H9 (cell line): ENCODE results near the gene COL23A1. TPM values are rescaled to one million over a fixed set of nuclear protein-coding genes. Genes with fewer than 3 reads are reported as not detected.

Source experiments
- DNase-seq: peaks from one replicate; pipeline ENCODE4 v3.0.0-alpha.2; 2017
- H2AFZ ChIP-seq: one replicate; pipeline ENCODE4 v1.6.1; 2013; ENCODE audit warnings: mild to moderate bottlenecking, low read length, control low read depth, moderate library complexity
- H2AK5ac ChIP-seq: 2 replicates; pipeline ENCODE4 v1.6.1; 2013; ENCODE audit warnings: low read length, control low read depth, mixed read lengths; ENCODE audit not compliant: insufficient read length
- H2BK120ac ChIP-seq: one replicate; pipeline ENCODE4 v1.6.1; 2013; ENCODE audit warnings: low read depth, mild to moderate bottlenecking, low read length, control low read depth, inconsistent platforms; ENCODE audit not compliant: poor library complexity, severe bottlenecking
- H2BK12ac ChIP-seq: 2 replicates; pipeline ENCODE4 v1.6.1; 2013; ENCODE audit warnings: low read length, control low read depth, mixed read lengths, low read depth; ENCODE audit not compliant: insufficient read length
- H2BK15ac ChIP-seq: 2 replicates; pipeline ENCODE4 v1.6.1; 2013; ENCODE audit warnings: low read depth, low read length, control low read depth
- H2BK20ac ChIP-seq: one replicate; pipeline ENCODE4 v1.6.1; 2013; ENCODE audit warnings: low read depth, mild to moderate bottlenecking, low read length, control low read depth, inconsistent platforms; ENCODE audit not compliant: poor library complexity, severe bottlenecking
- H2BK5ac ChIP-seq: 2 replicates; pipeline ENCODE4 v1.6.1; 2013; ENCODE audit warnings: low read length, control low read depth, mixed read lengths; ENCODE audit not compliant: insufficient read length
- H3K14ac ChIP-seq: 2 replicates; pipeline ENCODE4 v1.6.1; 2013; ENCODE audit warnings: low read length, control low read depth; ENCODE audit not compliant: insufficient read depth
- H3K18ac ChIP-seq: 2 replicates; pipeline ENCODE4 v1.6.1; 2013; ENCODE audit warnings: low read depth, mild to moderate bottlenecking, mixed read lengths, low read length, control low read depth; ENCODE audit not compliant: insufficient read length
- H3K23ac ChIP-seq: 2 replicates; pipeline ENCODE4 v1.6.1; 2013; ENCODE audit warnings: low read length, control low read depth, mixed read lengths, low read depth; ENCODE audit not compliant: insufficient read length
- H3K23me2 ChIP-seq: 2 replicates; pipeline ENCODE4 v1.6.1; 2013; ENCODE audit warnings: low read depth, mild to moderate bottlenecking, mixed read lengths, low read length, control low read depth; ENCODE audit not compliant: insufficient read length, poor library complexity, severe bottlenecking
- H3K27ac ChIP-seq: 2 replicates; pipeline ENCODE4 v1.5.1; 2013; ENCODE audit warnings: low read length, control low read depth, mixed read lengths, low read depth; ENCODE audit not compliant: insufficient read length
- H3K27me3 ChIP-seq: 2 replicates; pipeline ENCODE4 v1.6.1; 2013; ENCODE audit warnings: low read length, control low read depth, inconsistent platforms; ENCODE audit not compliant: insufficient read depth
- H3K4ac ChIP-seq: 2 replicates; pipeline ENCODE4 v1.6.1; 2013; ENCODE audit warnings: low read depth, mild to moderate bottlenecking, control low read depth, inconsistent platforms, low read length, moderate library complexity
- H3K4me1 ChIP-seq: 2 replicates; pipeline ENCODE4 v1.6.1; 2013; ENCODE audit warnings: low read length, control low read depth, inconsistent platforms; ENCODE audit not compliant: insufficient read depth
- H3K4me2 ChIP-seq: 2 replicates; pipeline ENCODE4 v1.6.1; 2013; ENCODE audit warnings: low read length, control low read depth, mixed read lengths; ENCODE audit not compliant: insufficient read length, insufficient read depth
- H3K56ac ChIP-seq: 2 replicates; pipeline ENCODE4 v1.6.1; 2013; ENCODE audit warnings: low read depth, mild to moderate bottlenecking, mixed read lengths, low read length, control low read depth; ENCODE audit not compliant: insufficient read length
- H3K79me1 ChIP-seq: 2 replicates; pipeline ENCODE4 v1.6.1; 2013; ENCODE audit warnings: low read depth, mild to moderate bottlenecking, moderate library complexity, low read length, control low read depth, inconsistent platforms; ENCODE audit not compliant: insufficient read depth, poor library complexity, severe bottlenecking
- H3K79me2 ChIP-seq: 2 replicates; pipeline ENCODE4 v1.6.1; 2013; ENCODE audit warnings: low read length, control low read depth, inconsistent platforms; ENCODE audit not compliant: insufficient read depth
- H3K9ac ChIP-seq: 2 replicates; pipeline ENCODE4 v1.6.1; 2013; ENCODE audit warnings: low read length, control low read depth, mixed read lengths; ENCODE audit not compliant: insufficient read length; ENCODE audit errors: extremely low read depth
- H3K9me3 ChIP-seq: one replicate; pipeline ENCODE4 v1.6.1; 2013; ENCODE audit warnings: low read depth, low read length, inconsistent platforms; ENCODE audit not compliant: control insufficient read depth
- H3T11ph ChIP-seq: one replicate; pipeline ENCODE4 v1.6.1; 2013; ENCODE audit warnings: mild to moderate bottlenecking, low read length, control low read depth, inconsistent platforms
- H4K20me1 ChIP-seq: one replicate; pipeline ENCODE4 v1.6.1; 2013; ENCODE audit not compliant: control insufficient read depth, insufficient read length, insufficient read depth
- H4K5ac ChIP-seq: 2 replicates; pipeline ENCODE4 v1.6.1; 2013; ENCODE audit warnings: low read depth, mild to moderate bottlenecking, mixed read lengths, low read length, control low read depth; ENCODE audit not compliant: insufficient read length
- H4K8ac ChIP-seq: replicated peaks from 2 replicates; pipeline ENCODE4 v1.6.1; 2013; ENCODE audit warnings: low read length, control low read depth, mixed read lengths, low read depth; ENCODE audit not compliant: insufficient read length
- H4K91ac ChIP-seq: 2 replicates; pipeline ENCODE4 v1.6.1; 2013; ENCODE audit warnings: low read depth, mild to moderate bottlenecking, moderate library complexity, mixed read lengths, low read length, control low read depth; ENCODE audit not compliant: insufficient read length
- H3K27ac Mint-ChIP-seq, 3 experiments: 2 replicates in 2 of 3; 3 replicates in 1 of 3; pipeline ENCODE4 v1.8.0; 2020 to 2021; ENCODE audit warnings: mixed read lengths in 3 of 3, mild to moderate bottlenecking in 1 of 3, moderate library complexity in 1 of 3
- H3K27me3 Mint-ChIP-seq: 2 replicates; pipeline ENCODE4 v1.8.0; 2021; ENCODE audit warnings: low read depth, mild to moderate bottlenecking, moderate library complexity, mixed read lengths
- H3K36me3 Mint-ChIP-seq, 3 experiments: 2 replicates in 2 of 3; 3 replicates in 1 of 3; pipeline ENCODE4 v1.8.0; 2020 to 2021; ENCODE audit warnings: low read depth in 3 of 3, mixed read lengths in 3 of 3; ENCODE audit not compliant: insufficient read depth in 1 of 3
- H3K4me1 Mint-ChIP-seq, 2 experiments: 2 replicates each; pipeline ENCODE4 v1.8.0; 2020; ENCODE audit warnings: mixed read lengths in 2 of 2
- H3K4me3 Mint-ChIP-seq, 2 experiments: 2 replicates in 1 of 2; 3 replicates in 1 of 2; pipeline ENCODE4 v1.8.0; 2020 to 2021; ENCODE audit warnings: mild to moderate bottlenecking in 2 of 2, mixed read lengths in 2 of 2, moderate library complexity in 1 of 2
- H3K9me3 Mint-ChIP-seq, 2 experiments: 2 replicates in 1 of 2; 3 replicates in 1 of 2; pipeline ENCODE4 v1.8.0; 2020; ENCODE audit warnings: mild to moderate bottlenecking in 2 of 2, mixed read lengths in 2 of 2, moderate library complexity in 1 of 2
- WGBS: extraction: QIAGEN DNeasy Blood & Tissue Kit; methylation state at CpG from one replicate; pipeline ENCODE4 v1.1.7; 2013; ENCODE audit warnings: missing lambda C conversion rate, low lambda C conversion rate, mixed read lengths; ENCODE audit not compliant: insufficient read length; ENCODE audit errors: extremely low coverage; 5-methylcytosine and 5-hydroxymethylcytosine counted together
- total RNA-seq: library from RNA; stranded (reverse); gene quantifications from 2 replicates; pipeline ENCODE4 v1.2.1, GENCODE V29; 2021
- TF ChIP-seq, protein P1 (sequence below): fragments of 200-600 bp; sonication (generic); conservative IDR thresholded peaks from 3 replicates; pipeline ENCODE4 v1.8.0; 2021; ENCODE audit warnings: antibody characterized with exemption, mild to moderate bottlenecking

The COL23A1 gene
- total RNA-seq, 1 experiment from 2014 or later: 2.6 TPM

DNA sequence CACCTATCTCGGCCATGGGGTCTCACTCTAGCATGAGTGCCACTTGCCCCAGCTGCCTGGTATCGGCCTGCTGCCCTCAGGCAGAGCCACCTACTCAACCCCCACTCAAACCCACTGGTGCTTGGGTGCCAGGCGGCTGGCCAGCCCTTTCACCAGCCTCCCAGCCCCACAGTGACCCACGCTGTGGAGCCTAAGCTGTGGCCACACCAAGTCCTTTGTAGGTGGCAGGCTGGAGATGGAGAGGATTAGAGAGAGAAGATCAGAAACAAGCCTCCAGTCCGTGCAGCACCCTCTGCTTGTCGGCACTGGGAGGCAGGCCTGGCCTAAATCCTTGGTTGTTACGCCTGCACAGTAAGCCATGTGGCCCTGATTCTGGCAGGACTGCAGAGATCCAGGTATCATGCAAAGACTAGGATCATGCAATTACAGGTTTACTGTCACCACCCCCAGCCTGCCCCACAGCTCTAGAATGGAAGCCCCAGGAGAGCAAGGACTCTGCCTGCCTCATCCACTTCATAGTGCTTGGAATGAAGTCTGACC, 171.7 kb downstream of the COL23A1 start:
- H3K27me3 Mint-ChIP-seq: peaks cover 2% of the 10 kb centered on the region
- peaks cover 37 to 55% of the 10 kb centered on the region in 2 experiments for H3K4me1 Mint-ChIP-seq

More for the DNA sequence above, 171.7 kb downstream of the COL23A1 start:
- no CpG with 5 or more reads among the region's 7 CpGs for WGBS
- Histone ChIP-seq H4K5ac (no peak overlapping the region), H3K9me3 (no peaks in the 10 kb centered on the region), H2AFZ (no peak overlapping the region), H2BK20ac (no peak overlapping the region), H3K56ac (no peak overlapping the region), H3K9ac (no peak overlapping the region), H4K20me1 (no peaks in the 10 kb centered on the region), H2BK15ac (no peak overlapping the region), H3K4me2 (no peak overlapping the region), H3K23ac (no peak overlapping the region), H3K27me3 (no peaks in the 10 kb centered on the region), H3K23me2 (no peaks in the 10 kb centered on the region), H2BK5ac (no peak overlapping the region), H3T11ph (no peak overlapping the region), H2BK12ac (no peak overlapping the region), H3K79me1 (no peaks in the 10 kb centered on the region), H3K14ac (no peak overlapping the region), H3K18ac (no peak overlapping the region), H4K91ac (no peak overlapping the region), H2BK120ac (no peak overlapping the region), H3K4ac (no peak overlapping the region), H3K4me1 (peaks cover 3% of the 10 kb centered on the region), H3K27ac (no peak overlapping the region), H3K79me2 (no peaks in the 10 kb centered on the region), H4K8ac (no peak overlapping the region), H2AK5ac (no peak overlapping the region)
- TF ChIP-seq, protein P1, sequence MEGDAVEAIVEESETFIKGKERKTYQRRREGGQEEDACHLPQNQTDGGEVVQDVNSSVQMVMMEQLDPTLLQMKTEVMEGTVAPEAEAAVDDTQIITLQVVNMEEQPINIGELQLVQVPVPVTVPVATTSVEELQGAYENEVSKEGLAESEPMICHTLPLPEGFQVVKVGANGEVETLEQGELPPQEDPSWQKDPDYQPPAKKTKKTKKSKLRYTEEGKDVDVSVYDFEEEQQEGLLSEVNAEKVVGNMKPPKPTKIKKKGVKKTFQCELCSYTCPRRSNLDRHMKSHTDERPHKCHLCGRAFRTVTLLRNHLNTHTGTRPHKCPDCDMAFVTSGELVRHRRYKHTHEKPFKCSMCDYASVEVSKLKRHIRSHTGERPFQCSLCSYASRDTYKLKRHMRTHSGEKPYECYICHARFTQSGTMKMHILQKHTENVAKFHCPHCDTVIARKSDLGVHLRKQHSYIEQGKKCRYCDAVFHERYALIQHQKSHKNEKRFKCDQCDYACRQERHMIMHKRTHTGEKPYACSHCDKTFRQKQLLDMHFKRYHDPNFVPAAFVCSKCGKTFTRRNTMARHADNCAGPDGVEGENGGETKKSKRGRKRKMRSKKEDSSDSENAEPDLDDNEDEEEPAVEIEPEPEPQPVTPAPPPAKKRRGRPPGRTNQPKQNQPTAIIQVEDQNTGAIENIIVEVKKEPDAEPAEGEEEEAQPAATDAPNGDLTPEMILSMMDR: no peak
- Mint-ChIP-seq H3K27ac (no peak overlapping the region), H3K4me3 (no peak overlapping the region), H3K36me3 (no peaks in the 10 kb centered on the region), H3K9me3 (no peaks in the 10 kb centered on the region)
- DNase-seq: peak; percentile 10
